Measurements from ENCODE around the gene PRSS57. TPM values are rescaled to one million over a fixed set of nuclear protein-coding genes. Genes with fewer than 3 reads are reported as not detected.
"Not testable (repeated sequence)": the region's sequence is repeated elsewhere in the genome, so short reads cannot be mapped to it uniquely, and the experiment has no call there.

The PRSS57 gene
- total RNA-seq, 1 donor from 2014 or later: not detected

DNA sequence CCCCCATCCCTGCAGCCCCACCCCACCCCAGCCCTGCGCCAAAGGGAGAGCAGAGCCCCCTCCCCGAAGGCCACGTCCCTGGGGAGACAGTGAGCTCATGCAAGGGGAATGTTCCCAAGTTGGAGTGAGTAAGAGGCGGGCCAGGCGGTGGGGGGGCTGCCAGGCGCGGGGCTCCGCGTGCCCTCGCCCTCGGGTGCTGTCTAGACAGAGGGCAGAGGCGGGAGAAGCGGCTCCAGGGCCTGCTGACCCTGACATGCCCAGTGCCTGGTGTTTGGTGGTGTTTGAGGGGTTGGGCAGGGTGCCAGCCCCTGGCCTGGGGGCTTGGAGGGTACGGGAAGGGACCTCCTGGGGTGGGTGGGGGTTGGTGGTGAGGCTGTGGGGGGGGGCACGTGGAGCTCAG lies 18.1 kb downstream of the PRSS57 start:
- peak; percentile 88 for DNase-seq (ENCODE audit: low spot score)
- intact Hi-C loops (cut with DNase I): no loop called here

DNA sequence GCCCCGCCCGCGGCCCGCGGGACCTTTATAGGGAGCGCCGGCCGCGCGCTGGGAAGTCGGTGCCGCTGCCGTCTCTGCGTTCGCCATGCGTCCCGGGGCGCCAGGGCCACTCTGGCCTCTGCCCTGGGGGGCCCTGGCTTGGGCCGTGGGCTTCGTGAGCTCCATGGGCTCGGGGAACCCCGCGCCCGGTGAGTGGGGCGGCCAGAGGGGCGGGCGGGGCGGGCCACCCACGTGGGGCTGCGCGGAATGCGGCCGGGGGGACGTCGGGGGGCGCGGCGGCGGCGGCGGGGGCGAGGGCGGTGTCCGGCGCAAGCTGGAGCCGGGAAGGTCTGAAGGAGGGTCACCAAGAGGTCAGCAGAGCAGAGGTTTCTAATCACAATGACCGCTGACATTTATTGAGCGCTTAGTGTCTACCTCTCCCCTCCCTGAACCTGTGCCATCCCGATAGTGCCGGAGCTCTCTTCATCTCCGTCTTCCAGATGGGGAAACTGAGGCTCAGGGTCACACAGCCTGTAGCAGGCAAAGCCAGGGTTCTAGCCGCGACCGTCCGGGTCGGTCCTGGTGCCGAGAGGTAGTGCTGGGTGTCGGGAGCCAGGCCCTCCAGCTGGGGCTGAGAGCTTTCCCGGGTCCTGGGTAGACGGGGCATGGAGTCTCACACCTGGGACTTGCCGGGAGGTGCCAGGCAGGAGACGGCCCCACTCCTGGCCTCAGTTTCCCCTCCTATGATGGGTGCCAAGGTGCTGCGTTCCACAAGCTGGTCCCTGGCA lies 18.7 kb downstream of the PRSS57 start, which contains the start of gene FSTL3:
Gene FSTL3 (plus strand): TSS at position 54 of the 767 bp plus-strand sequence. CDS start 32 bp downstream, at position 86.
- intact Hi-C loops (cut with DNase I): no loop called here
- DNase-seq (ENCODE audit: low spot score): no peak

DNA sequence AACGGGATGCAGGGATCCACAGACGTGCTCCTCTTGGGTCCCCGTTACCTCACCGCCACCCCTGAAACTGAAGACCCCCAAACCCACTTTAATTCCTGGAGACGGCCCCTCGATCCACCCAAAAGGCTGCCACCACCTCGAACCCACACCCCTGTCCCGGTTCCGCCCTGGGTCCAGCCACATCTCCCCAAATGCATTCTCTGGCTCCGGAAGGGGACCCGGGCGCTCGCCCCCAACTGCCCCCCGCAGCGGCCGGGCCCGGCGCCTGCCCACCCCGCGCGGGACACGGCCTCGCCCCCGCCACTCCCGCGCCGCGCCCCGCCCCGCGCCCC lies 19.3 kb downstream of the PRSS57 start:
- DNase-seq (ENCODE audit: low spot score): no peak
- intact Hi-C loops (cut with DNase I): no loop called here

DNA sequence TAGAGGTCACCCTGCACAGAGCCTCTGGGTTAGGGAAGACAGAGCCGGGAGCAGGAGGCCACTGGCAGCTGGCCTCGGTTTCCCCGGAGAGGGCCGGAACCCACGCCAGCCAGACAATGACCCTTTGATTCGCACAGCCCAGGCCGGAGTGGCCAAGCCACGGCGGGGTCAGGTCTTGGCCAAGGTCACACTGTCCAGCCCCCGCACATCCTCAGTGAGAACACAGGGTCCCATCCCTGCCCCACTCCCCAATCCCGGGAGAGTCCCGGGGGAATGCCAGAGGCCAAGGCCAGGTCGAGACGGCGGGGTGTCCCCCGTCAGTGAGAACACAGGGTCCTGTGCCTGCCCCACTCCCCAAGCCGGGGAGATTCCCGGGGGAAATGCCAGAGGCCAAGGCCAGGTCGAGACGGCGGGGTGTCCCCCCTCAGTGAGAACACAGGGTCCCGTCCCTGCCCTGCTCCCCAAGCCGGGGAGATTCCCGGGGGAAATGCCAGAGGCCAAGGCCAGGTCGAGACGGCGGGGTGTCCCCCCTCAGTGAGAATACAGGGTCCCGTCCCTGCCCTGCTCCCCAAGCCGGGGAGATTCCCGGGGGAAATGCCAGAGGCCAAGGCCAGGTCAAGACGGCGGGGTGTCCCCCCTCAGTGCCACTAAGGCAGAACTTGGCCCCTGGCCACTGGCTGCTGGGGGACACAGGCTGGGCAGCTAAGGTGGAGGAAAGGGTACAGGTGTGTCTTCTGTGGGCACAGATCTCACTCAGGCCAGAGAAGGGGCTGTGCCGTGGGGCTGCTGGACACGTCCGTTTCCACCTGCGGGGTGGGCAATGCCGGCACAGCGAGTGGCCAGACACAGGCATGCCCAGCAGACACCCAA lies 20.7 kb downstream of the PRSS57 start:
- no peak for DNase-seq (ENCODE audit: low spot score)
- intact Hi-C loops (cut with DNase I): no loop called here

DNA sequence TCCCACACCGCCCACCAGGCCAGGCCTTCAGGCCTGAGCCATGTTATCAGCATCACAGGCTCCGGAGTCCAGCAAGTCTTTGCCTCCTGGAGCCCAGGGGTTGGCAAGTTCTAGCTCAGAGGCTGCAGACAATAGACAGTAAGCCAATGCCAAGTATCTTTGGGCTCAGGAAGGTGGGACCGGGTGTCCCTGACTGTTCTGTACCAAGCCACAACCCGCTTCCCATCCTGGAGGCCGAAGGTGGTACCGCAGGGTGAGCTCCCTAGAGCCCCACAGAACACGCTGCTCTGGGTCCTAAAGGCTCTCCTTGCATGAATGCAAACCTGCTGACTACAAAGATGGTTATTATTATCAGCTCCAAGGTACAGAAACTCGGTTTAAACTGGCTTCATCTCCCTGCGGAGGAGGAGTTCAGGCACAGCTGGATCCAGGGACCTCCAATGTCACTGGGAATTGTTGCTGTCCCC lies 24.6 kb downstream of the PRSS57 start:
- intact Hi-C loops (cut with DNase I): no loop called here
- no peak for DNase-seq (ENCODE audit: low spot score)

DNA sequence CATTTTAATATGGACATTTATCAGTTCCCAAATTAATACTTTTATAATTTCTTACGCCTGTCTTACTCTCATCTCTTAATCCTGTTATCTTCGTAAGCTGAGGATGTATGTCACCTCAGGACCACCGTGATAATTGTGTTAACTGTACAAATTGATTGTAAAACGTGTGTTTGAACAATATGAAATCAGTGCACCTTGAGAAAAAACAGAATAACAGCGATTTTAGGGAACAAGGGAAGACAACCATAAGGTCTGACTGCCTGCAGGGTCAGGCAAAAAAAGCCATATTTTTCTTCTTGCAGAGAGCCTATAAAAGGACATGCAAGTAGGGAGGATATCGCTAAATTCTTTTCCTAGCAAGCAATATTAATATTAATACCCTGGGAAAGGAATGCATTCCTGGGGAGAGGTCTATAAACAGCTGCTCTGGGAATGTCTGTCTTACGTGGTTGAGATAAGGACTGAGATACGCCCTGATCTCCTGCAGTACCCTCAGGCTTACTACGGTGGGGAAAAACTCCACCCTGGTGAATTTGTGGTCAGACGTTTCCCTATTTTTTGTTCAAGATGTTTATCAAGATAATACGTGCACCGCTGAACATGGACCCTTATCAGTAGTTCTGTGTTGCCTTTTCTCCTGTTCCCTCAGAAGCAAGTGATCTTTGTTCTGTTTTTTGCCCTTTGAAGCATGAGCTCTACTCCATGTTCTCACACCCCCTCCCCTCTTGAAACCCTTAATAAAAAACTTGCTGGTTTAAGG lies 26.4 kb downstream of the PRSS57 start:
- DNase-seq (ENCODE audit: low spot score); intact Hi-C loops (cut with DNase I): not testable (repeated sequence)

DNA sequence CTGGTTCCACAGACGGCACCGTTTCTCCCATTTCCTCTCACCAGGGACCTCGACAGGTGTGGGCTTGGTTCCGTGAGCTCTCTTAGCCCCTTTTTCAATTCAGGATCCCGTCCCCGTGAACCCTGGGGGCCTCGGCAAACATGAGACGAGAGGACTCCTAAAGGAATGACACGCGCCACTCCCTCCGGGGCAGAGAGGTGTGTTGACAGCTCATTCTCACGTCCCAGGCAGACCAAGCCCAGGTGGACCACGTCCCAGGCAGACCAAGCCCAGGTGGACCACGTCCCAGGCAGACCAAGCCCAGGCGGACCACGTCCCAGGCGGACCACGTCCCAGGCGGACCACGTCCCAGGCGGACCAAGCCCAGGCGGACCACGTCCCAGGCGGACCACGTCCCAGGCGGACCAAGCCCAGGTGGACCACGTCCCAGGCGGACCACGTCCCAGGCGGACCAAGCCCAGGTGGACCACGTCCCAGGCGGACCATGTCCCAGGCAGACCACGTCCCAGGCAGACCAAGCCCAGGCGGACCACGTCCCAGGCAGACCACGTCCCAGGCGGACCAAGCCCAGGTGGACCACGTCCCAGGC lies 28.2 kb downstream of the PRSS57 start:
- intact Hi-C loops (cut with DNase I); DNase-seq (ENCODE audit: low spot score): not testable (repeated sequence)

DNA sequence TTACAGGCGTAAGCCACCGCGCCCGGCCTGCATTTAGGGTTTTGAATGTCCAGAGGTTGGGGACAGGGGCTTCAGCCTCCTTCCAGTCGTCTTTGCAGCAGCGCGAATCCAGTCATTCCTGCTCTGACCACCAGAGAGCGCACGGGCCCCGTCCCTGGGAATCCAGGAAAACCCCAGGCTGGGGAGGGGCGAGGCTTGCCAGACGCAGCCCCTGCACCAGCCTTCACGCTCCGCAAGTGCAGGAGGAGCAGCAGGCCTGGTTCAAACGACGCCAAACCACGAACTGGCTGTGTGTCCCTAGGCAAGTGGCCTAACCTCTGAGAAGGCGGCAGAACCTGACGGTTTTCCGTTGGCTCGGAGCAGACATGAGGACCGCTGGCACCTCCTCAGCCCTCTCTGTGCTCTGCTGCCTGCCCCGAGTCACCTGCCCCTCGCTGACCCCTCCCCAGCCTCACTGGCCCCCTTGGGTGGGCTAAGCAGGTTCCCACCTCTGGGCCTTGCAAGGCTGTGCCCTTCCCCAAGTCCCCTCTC lies 30.3 kb downstream of the PRSS57 start:
- DNase-seq (ENCODE audit: low spot score): peak; percentile 91
- intact Hi-C loops (cut with DNase I): loop anchor here (2.0 to 5.0 kb wide), 2 partner anchors 70 to 93 kb away; partner anchors contain the start of gene BSG

DNA sequence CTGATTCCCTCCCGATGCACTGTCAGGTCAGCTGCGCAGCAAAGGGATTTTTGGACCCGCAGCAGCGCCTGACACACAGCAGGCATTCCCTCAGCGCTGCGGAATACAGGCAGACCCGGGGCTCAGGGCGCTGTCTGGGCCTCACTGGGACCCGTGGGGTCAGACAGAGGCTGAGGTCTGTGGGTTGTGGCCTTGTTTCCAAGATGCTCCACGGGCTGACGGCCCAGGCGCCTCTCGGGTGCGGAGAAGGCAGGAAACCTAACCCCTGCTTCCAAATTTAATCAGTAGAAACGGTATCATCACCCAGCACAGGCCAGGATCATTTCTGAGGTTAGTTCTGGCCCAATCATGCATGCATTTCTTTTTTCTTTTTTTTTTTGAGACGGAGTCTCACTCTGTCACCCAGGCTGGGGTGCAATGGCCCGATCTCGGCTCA lies 31.6 kb downstream of the PRSS57 start:
- no peak for DNase-seq (ENCODE audit: low spot score)
- intact Hi-C loops (cut with DNase I): loop anchor here (2.0 to 5.0 kb wide), 2 partner anchors 71 to 91 kb away; partner anchors contain the start of gene BSG

DNA sequence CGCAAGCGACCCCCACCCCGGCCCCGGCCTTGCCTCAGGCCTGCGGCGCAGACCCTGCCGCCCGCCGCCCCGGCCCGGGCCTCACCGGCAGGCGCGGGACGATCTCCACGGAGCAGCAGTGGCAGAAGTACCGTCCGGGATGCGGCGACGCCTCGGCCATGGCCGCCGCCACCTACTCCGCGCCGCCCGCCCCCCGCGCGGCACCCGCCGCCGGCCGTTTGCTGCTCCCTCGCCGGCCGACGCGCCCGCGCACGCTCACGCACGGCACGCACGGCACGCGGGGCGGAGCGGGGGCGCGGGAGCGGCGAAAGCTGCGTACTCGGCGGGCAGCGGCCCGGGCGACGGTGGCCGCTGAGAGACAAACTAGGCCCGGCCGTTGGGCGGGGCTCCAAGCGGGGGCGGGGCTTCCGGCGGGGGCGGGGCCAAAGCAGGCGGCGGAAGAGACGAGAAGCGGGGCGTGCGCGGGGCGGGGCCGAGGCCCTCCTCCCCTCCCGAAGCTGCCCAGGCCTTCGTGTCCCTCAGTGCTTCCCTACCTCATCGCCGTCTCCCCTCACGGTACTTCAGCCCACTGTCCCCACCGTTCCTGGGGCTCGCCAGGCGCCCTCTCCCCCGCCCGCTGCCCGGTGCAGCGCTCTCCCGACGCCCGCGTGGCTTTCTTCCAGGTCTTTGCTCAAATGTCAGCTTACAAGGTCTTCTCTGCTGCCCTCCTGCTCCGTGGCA lies 32.1 kb downstream of the PRSS57 start, which contains the start of gene RNF126:
Gene RNF126 (minus strand): TSS at position 253 of the 720 bp plus-strand sequence. CDS start 93 bp downstream, at position 160.
- intact Hi-C loops (cut with DNase I): loop anchor here (5.0 kb wide), 1 partner anchor 91 kb away; the partner anchor contains the start of gene BSG
- DNase-seq (ENCODE audit: low spot score): peak; percentile 97

DNA sequence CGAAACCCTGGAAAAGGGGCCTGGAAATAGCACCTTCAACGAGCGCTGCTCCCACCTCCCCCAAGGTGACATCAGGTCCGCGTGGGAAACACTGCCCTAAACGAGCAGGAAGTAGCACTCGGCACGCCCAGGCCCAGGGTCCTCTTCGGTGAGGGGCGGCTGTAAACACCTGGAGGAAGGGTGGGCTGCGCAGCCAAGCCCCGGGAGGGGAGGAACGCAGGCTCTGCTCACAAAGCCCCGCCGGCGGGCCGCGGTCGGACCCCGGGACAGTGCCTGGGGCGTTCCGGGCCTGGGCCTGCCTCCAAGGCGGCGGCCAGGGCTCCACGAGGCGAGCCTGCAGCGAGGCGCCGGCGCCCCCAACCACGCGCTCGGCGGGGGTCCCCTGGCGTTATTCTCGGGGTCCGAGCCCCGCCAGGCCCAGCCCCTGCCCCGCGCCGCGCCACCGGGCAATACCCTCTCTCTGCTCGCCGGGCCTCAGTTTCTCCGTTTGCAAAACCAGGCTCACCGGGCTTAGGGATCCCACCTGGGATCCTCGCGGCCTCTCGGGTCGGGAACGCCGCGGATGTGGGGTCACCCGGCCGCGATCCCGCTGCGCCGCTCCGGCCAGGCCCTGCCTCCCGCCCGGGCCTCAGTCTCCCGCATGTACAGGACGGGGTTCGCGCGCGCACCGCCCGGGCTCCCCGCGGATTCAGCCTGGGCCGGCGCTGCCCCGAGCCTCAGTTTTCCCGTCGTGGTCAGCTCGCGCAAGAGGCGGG lies 32.9 kb downstream of the PRSS57 start:
- no peak for DNase-seq (ENCODE audit: low spot score)
- intact Hi-C loops (cut with DNase I): loop anchor here (5.0 kb wide), 1 partner anchor 90 kb away; the partner anchor contains the start of gene BSG

DNA sequence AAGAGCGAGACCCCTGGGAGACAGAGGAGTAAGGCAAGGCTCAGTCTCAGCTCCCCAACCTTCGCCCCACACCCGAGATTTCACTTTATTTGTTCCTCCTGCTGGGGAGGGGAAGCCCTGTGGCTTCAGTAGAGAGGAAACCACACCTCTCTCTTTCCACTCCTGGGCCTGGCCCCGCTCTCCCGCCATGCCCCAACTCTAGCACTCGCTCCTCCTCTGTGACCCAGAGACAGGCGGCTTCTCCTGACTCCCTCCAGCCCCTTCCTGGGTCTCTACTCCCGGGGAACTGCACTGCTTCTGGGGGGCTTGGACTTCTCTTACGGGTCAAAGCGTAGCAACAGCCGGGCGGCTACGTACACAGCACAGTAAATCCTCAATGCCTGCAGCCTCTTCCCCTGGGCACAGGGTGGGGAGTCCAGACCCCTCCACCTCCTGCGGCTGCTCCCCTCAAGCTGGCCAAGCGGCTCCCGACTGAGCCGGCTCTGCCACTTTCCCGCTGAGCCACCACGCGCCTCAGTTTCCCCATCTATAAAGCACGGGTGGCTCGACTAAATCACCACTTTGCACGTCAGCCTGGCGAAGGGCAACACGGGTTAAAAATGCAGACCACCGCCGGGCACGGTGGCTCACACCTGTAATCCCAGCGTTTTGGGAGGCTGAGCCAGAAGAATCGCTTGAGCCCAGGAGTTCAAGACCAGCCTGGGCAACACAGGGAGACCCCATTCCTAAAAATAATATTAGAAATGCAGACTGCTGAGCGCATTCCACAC lies 33.6 kb downstream of the PRSS57 start:
- intact Hi-C loops (cut with DNase I): loop anchor here (5.0 kb wide), 1 partner anchor 89 kb away; the partner anchor contains the start of gene BSG
- no peak for DNase-seq (ENCODE audit: low spot score)

DNA sequence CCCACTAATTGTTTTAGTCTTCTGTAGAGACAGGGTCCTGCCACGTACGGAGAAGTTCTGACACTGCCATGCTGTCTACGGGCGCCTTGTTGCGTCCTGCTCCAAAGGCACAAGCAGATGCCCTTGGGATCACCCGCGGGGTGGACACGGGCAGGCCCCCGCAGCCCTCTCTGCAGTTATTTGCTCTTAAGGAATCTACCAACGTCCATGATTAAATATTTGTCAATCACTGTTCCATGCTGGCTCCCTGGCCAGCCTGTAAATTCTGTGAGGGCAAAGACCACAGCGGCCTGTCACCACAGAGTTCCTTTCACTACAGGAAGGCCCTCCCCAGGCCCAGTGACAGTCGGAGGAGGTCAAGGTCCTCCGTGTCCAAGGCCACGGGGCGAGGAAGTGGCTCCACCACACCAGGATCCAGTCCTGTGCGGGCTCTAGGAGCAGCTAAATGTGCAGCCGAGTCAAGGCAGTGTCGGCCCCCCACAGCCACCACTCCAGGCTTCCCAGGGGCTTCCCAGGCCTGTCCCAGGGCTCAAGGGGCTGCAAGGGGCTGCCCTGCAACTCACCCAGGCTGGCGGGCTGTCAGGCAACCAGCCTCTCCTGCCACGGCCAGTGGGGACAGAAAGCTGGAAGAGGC lies 34.3 kb downstream of the PRSS57 start:
- intact Hi-C loops (cut with DNase I): loop anchor here (5.0 kb wide), 1 partner anchor 89 kb away; the partner anchor contains the start of gene BSG
- DNase-seq (ENCODE audit: low spot score): no peak

DNA sequence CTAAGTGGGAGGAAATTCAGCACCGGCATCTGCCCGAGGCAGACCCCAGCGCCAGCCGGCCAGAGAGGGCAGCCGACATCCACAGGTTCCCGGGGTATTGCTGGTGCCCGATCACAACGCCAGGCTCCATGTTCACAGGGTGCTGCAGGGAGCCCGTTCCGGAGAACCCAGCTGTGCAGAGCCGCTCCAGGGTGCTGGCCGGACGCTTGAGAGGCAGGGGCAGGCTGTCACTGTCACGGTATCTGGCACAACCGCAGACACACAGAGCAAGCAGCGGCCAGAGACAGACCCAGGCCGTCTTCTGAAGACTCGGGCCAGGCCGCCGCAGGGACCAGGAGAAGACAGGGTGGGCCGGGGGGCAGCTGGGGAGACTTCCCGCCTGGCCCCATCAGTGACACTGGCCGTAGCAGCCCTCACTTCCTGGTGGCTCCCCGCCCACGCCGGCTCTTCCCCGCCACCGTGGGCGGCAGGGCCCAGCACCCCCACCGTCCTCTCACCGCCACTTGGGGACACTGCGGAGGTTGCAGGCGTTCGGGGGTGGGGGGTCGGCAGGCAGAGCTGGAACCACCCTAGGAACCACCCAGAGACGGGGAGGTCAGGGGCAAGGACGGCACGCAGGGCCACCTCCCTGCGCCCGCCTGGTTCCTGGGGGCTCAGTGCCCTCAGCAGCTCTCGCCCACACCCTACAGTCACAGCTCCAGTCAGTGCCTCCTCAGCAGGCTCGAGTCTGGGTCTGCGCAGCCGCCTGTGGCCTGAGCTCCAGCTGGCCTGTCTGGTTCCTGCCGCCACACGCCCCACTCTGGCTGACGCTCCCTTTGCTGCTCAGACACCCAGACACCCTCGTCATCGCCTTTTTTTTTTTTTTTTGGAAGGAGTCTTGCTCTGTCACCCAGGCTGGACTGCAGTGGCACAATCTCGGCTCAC lies 36.1 kb downstream of the PRSS57 start:
- no peak for DNase-seq (ENCODE audit: low spot score)
- intact Hi-C loops (cut with DNase I): no loop called here
